Upper lobe of left lung (tissue), 6 donors: ENCODE data around the gene MYCT1. TPM values are rescaled to one million over a fixed set of nuclear protein-coding genes. Genes with fewer than 3 reads are reported as not detected.

ENCODE experiments used
- ATAC-seq, 2 donors: fragments of 200-7000 bp; cut with Tn5 transposase; one replicate each; pipeline ENCODE4 v1.9.1; 2022; ENCODE audit warnings: mild to moderate bottlenecking in 2 of 2, moderate library complexity in 2 of 2; ENCODE audit not compliant: low FRiP score in 2 of 2
- DNase-seq, 2 donors: peaks; one replicate each; pipeline ENCODE4 v3.0.0-alpha.2; 2019 to 2020
- H3K27ac ChIP-seq, 4 donors: fragments of 200-600 bp; sonication (generic); one replicate each; pipeline ENCODE4 v1.5.1; 2016 to 2019
- H3K27me3 ChIP-seq, 4 donors: fragments of 200-600 bp; sonication (generic); one replicate each; pipeline ENCODE4 v1.5.1; 2017 to 2019
- H3K36me3 ChIP-seq, 4 donors: fragments of 200-600 bp; sonication (generic); one replicate each; pipeline ENCODE4 v1.5.1; 2016 to 2019
- H3K4me1 ChIP-seq, 4 donors: fragments of 200-600 bp; sonication (generic); one replicate each; pipeline ENCODE4 v1.5.1; 2018 to 2019
- H3K4me3 ChIP-seq, 4 donors: fragments of 200-600 bp; sonication (generic); one replicate each; pipeline ENCODE4 v1.5.1; 2017 to 2019; ENCODE audit warnings: mild to moderate bottlenecking in 2 of 4, moderate library complexity in 1 of 4
- H3K9me3 ChIP-seq, 4 donors: fragments of 200-600 bp; sonication (generic); one replicate each; pipeline ENCODE4 v1.5.1; 2018 to 2019
- EP300 ChIP-seq, 4 donors: sonication (generic); formaldehyde crosslinking; IDR thresholded peaks; one replicate each; pipeline ENCODE4 v1.5.1; 2017; ENCODE audit warnings: antibody characterized with exemption in 4 of 4, control low read depth in 2 of 4
- POLR2A ChIP-seq, 4 donors: fragments of 450-650 bp; IDR thresholded peaks; one replicate each; pipeline ENCODE4 v1.5.1; 2016 to 2017; ENCODE audit warnings: antibody characterized with exemption in 4 of 4, mild to moderate bottlenecking in 2 of 4
- POLR2AphosphoS5 ChIP-seq, 2 donors: sonication (generic); formaldehyde crosslinking; IDR thresholded peaks; one replicate each; pipeline ENCODE4 v1.5.1; 2017; ENCODE audit warnings: antibody characterized with exemption in 2 of 2
- WGBS, 2 donors: methylation state at CpG; one replicate each; pipeline ENCODE4 v1.1.5; 2017 to 2018; 5-methylcytosine and 5-hydroxymethylcytosine counted together
- total RNA-seq, 6 donors: library from RNA; depleted of rRNA in 4 of 6; stranded (reverse); fragments of >200 nt in 4 of 6; gene quantifications; one replicate each; pipeline versions ENCODE4 v1.1.0 to v1.2.1, GENCODE V29; 2016 to 2021
- TF ChIP-seq, protein P1 (sequence below), 6 experiments: fragments of 450-650 bp in 4 of 6; fragments of 200-600 bp in 2 of 6; sonication (generic) in 2 of 6; IDR thresholded peaks; one replicate each; pipeline ENCODE4 v1.5.1; 2016 to 2019; ENCODE audit warnings: antibody characterized with exemption in 6 of 6
- donor health status: DM: no; HTN: no; CAD: no; lungs with moderate emphysema.
- donor health status: DM: no; HTN: yes; CAD: no; lungs with severe emphysema.

Gene MYCT1
- total RNA-seq, 6 donors from 2014 or later, result 6.2 to 22.0 (median 12.8) TPM

DNA sequence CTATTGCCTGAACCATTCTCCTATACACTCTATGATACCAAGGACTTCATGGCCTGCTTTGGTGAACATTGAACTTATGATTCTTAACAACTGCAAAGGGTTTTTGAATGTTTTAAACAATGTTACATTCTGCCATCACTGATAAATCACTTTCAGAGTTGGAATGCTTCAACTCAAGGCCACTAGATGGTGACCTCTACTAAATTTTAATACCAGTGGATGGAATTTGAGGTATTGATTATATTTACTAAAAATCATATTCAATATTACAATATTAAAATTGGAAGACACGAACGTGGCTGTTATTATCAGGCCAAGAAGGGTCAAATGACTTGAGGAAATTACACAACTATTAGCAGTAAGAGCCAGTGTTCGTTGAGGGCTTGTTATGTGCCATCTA lies 18.6 kb downstream of the MYCT1 start:
- Histone ChIP-seq H3K36me3 (no peaks in the 10 kb centered on the region), H3K27ac (no peak overlapping the region), H3K4me1 (no peaks in the 10 kb centered on the region), H3K4me3 (no peak overlapping the region), H3K9me3 (peaks cover 0 to 3% (median 0%) of the 10 kb centered on the region in 4 donors), H3K27me3 (no peaks in the 10 kb centered on the region)
- WGBS, 2 donors, result 60 to 65% methylated on average over 3 of the region's 3 CpGs
- no peak for TF ChIP-seq POLR2A (IDR thresholded peaks at IDR 0.05)
- TF ChIP-seq, protein P1, sequence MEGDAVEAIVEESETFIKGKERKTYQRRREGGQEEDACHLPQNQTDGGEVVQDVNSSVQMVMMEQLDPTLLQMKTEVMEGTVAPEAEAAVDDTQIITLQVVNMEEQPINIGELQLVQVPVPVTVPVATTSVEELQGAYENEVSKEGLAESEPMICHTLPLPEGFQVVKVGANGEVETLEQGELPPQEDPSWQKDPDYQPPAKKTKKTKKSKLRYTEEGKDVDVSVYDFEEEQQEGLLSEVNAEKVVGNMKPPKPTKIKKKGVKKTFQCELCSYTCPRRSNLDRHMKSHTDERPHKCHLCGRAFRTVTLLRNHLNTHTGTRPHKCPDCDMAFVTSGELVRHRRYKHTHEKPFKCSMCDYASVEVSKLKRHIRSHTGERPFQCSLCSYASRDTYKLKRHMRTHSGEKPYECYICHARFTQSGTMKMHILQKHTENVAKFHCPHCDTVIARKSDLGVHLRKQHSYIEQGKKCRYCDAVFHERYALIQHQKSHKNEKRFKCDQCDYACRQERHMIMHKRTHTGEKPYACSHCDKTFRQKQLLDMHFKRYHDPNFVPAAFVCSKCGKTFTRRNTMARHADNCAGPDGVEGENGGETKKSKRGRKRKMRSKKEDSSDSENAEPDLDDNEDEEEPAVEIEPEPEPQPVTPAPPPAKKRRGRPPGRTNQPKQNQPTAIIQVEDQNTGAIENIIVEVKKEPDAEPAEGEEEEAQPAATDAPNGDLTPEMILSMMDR (IDR thresholded peaks at IDR 0.05), result no peak
- TF ChIP-seq POLR2AphosphoS5 (IDR thresholded peaks at IDR 0.05), result no peak
- no peak for TF ChIP-seq EP300 (IDR thresholded peaks at IDR 0.05)
- DNase-seq (no peak), ATAC-seq (no peak)

DNA sequence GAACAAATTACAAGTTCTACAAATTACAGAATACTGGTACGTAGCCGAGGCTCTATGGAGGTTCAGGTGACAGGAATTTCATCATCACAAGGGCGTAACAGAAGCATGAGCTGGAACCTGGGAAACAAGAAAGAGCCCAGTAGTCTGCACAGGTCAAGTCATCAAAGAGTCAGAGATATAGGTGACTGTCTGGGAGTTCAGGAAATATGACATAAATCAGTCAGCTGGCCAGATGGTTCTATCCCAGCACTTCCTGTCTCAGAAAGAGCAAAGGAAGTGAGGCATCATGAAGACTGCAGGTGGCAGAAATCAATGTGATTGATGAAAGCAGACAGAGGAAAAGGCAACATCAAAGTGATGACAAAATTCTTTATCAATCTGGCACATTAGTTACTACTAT lies 23.3 kb downstream of the MYCT1 start:
- Histone ChIP-seq H3K27ac (no peak overlapping the region), H3K4me3 (no peak overlapping the region), H3K4me1 (no peaks in the 10 kb centered on the region), H3K36me3 (peaks cover 0 to 12% (median 0%) of the 10 kb centered on the region in 4 donors), H3K27me3 (no peaks in the 10 kb centered on the region), H3K9me3 (no peaks in the 10 kb centered on the region)
- TF ChIP-seq EP300 (IDR thresholded peaks at IDR 0.05) (no peak), POLR2AphosphoS5 (IDR thresholded peaks at IDR 0.05) (no peak), POLR2A (IDR thresholded peaks at IDR 0.05) (no peak)
- TF ChIP-seq, protein P1 (IDR thresholded peaks at IDR 0.05), result no peak
- DNase-seq, result no peak
- 62 to 66% methylated on average over 3 of the region's 3 CpGs for WGBS, 2 donors
- ATAC-seq, result no peak

DNA sequence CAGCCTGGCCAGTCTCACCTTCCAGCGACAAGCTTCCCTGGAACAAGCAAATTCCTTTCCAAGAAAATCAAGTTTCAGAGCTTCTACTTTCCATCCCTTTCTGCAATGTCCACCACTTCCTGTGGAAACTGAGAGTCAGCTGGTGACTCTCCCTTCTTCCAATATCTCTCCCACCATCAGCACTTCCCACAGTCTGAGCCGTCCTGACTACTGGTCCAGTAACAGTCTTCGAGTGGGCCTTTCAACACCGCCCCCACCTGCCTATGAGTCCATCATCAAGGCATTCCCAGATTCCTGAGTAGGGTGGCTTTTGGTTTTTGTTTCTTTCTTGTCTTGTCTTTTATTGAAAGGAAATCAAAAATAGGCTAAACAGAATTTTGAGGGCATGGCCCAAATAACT lies 24.3 kb downstream of the MYCT1 start:
- H3K4me3 ChIP-seq, result no peak overlapping the region
- no peaks in the 10 kb centered on the region for H3K4me1 ChIP-seq
- no peaks in the 10 kb centered on the region for H3K27me3 ChIP-seq
- H3K27ac ChIP-seq, result no peak overlapping the region
- ATAC-seq, result no peak
- peaks cover 0 to 12% (median 0%) of the 10 kb centered on the region in 4 donors for H3K36me3 ChIP-seq
- H3K9me3 ChIP-seq, result no peaks in the 10 kb centered on the region
- TF ChIP-seq, protein P1 (IDR thresholded peaks at IDR 0.05), result no peak
- 87 to 93% methylated on average over 4 of the region's 4 CpGs for WGBS, 2 donors
- DNase-seq, result no peak

DNA sequence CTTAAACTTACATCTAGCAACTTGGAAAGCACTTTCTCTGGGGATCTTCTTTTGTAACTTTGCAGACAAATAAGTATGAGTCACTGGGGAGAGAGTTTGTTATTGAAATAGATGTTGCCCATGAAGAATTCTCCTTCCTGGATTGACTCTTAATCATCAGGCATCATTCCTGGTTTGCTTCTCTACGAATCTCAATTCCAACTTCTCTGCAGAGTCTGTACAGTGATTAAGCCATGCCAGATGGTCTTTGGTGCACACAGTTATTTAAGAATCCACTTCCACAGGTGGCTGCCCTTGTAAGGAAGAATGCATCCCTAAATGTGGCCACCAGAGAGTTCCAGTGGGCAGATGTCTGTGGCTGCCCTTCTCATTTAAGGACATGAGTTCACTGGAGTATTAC lies 25.7 kb downstream of the MYCT1 start:
- H3K27me3 ChIP-seq, result no peaks in the 10 kb centered on the region
- DNase-seq (no peak), ATAC-seq (no peak)
- H3K4me3 ChIP-seq, result no peak overlapping the region
- H3K27ac ChIP-seq, result no peak overlapping the region
- H3K36me3 ChIP-seq, result peaks cover 0 to 12% (median 0%) of the 10 kb centered on the region in 4 donors
- TF ChIP-seq, protein P1 (IDR thresholded peaks at IDR 0.05), result no peak
- TF ChIP-seq POLR2A (IDR thresholded peaks at IDR 0.05) (no peak), EP300 (IDR thresholded peaks at IDR 0.05) (no peak), POLR2AphosphoS5 (IDR thresholded peaks at IDR 0.05) (no peak)
- no peaks in the 10 kb centered on the region for H3K9me3 ChIP-seq
- no peaks in the 10 kb centered on the region for H3K4me1 ChIP-seq
- WGBS, 2 donors, result 69% methylated on average over 1 of the region's 1 CpG

DNA sequence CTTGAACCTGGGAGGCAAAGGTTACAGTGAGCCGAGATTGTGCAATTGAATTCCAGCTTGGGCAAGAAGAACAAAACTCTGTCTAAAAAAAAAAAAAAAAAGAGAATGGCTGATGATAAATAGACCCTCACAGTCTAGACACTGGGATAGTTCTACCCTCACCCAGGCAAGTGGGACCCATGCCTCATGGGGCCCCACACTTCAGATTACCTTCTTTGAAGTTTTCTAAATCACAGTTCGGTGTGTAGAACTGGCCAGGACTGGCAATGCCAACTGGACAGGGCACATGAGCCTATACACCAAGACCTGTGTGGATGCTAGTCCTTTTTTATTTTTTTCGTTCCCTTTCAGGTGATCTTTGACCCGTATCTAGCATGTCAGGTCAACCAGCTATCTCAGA lies 28.6 kb downstream of the MYCT1 start:
- TF ChIP-seq, protein P1 (IDR thresholded peaks at IDR 0.05), result no peak
- TF ChIP-seq POLR2A (IDR thresholded peaks at IDR 0.05), result no peak
- no peak for TF ChIP-seq POLR2AphosphoS5 (IDR thresholded peaks at IDR 0.05)
- no peak for TF ChIP-seq EP300 (IDR thresholded peaks at IDR 0.05)
- WGBS, 2 donors, result 65 to 68% methylated on average over 4 of the region's 4 CpGs
- ATAC-seq, result no peak
- H3K27ac ChIP-seq, result no peak overlapping the region
- H3K4me1 ChIP-seq, result no peaks in the 10 kb centered on the region
- H3K9me3 ChIP-seq, result no peaks in the 10 kb centered on the region
- no peak overlapping the region for H3K4me3 ChIP-seq
- no peak for DNase-seq
- peaks cover 0 to 12% (median 0%) of the 10 kb centered on the region in 4 donors for H3K36me3 ChIP-seq
- H3K27me3 ChIP-seq, result no peaks in the 10 kb centered on the region
